ENCODE data around the gene POLN.

- TF ChIP-seq POLR2A (IDR thresholded peaks at IDR 0.05) = no peak
- no peak for TF ChIP-seq CTCF (IDR thresholded peaks at IDR 0.05)
Observed at GRCh38 chr4:2084316-2084715, 157.6 kb downstream of the POLN start.

Data from uterus (tissue), 2 donors.